Keratinocyte (primary cell): ENCODE measurements around the gene COL16A1.

Source experiments
- EZH2 ChIP-seq: IDR thresholded peaks from one replicate; pipeline ENCODE4 v1.6.1; 2012; ENCODE audit warnings: inconsistent platforms, mild to moderate bottlenecking, low read length, moderate library complexity
- TF ChIP-seq, protein P1 (sequence below), 3 experiments: IDR thresholded peaks in 1 of 3; conservative IDR thresholded peaks in 1 of 3; optimal IDR thresholded peaks in 1 of 3; 2 replicates in 2 of 3; 3 replicates in 1 of 3; pipeline versions ENCODE3 to v1.5.1; 2011; ENCODE audit warnings: low read length in 3 of 3, mild to moderate bottlenecking in 3 of 3, moderate library complexity in 2 of 3, control low read depth in 1 of 3, inconsistent platforms in 1 of 3; ENCODE audit not compliant: insufficient read depth in 2 of 3; ENCODE audit errors: extremely low read depth in 1 of 3

DNA sequence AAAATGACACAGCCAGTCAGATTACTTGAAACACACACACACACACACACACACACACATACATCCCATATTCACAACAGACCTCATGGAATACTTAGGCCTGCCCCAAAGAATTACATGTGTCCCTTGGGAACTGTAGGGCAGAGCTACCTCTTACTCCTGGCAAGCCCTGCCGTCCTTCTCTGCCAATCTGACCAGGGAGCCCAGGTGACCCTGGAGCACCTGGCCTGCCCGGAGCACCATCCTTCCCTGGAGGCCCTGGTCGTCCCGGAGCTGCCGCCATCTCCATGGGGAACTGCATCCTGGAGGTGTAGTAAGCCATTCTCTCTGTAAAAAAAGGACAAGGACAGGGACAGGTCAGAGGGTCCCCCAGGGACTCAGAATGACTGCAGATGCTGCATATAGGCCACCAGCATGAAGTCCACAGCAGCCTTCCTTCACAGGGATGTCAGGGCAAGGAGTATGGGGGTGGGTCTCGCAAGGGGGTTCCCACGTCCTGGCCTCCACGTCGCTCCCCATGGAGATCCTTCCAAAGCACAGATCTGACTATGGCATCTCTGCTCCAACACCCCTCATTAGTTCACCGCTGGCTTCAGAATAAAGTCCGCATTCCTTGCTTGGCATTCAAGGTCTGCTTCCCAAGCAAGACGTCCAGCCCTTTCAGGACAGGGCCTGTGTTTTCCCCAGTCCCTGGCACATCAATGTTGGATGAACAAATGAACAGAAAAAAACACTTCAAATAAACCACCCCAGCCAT lies 49.9 kb downstream of the COL16A1 start:
- TF ChIP-seq, protein P1, sequence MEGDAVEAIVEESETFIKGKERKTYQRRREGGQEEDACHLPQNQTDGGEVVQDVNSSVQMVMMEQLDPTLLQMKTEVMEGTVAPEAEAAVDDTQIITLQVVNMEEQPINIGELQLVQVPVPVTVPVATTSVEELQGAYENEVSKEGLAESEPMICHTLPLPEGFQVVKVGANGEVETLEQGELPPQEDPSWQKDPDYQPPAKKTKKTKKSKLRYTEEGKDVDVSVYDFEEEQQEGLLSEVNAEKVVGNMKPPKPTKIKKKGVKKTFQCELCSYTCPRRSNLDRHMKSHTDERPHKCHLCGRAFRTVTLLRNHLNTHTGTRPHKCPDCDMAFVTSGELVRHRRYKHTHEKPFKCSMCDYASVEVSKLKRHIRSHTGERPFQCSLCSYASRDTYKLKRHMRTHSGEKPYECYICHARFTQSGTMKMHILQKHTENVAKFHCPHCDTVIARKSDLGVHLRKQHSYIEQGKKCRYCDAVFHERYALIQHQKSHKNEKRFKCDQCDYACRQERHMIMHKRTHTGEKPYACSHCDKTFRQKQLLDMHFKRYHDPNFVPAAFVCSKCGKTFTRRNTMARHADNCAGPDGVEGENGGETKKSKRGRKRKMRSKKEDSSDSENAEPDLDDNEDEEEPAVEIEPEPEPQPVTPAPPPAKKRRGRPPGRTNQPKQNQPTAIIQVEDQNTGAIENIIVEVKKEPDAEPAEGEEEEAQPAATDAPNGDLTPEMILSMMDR (optimal IDR thresholded peaks at IDR 0.05 in 1 of 3, IDR thresholded peaks at IDR 0.05 in 1 of 3, conservative IDR thresholded peaks at IDR 0.05 in 1 of 3; ENCODE audit: extremely low read depth in 1 of 3, insufficient read depth in 2 of 3, low read length in 3 of 3), result no peak
- no peak for TF ChIP-seq EZH2
